ENCODE data around the gene SCUBE1.

Gene SCUBE1

DNA sequence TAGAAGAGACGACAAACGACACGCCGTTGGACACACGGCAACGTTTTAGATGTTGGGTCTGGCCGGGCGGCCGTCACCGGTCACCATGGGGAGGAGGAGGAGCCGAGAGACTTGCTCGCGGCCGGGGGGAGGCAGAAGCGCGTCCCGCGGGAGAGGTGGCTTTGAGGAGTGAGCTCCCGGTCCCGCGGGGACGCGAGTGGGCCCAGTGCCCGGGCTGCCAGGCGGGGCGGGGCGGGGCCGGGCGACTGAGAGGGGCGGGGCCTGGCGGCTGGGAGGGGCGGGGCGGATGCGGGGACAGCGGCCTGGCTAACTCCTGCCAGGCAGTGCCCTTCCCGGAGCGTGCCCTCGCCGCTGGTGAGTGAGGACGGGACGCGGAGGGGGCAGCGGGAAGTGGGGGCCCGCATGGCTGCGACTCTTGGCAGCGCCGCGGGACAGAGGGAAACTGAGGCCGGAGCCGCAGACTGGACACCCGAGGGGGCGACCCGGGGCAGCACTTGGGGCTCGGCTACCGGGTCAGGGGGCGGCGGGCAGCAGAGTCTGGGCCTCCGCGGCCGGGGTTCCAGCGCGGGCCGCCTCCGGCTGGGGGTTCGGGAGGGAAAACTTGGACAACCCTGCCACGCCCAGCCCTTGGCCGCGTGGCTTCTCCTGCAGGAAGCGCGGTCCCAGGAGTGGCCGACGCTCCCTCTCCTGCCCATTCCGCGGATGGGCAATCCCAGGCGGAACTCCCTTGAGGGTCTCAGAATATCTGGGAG lies 191.7 kb downstream of the SCUBE1 start, which contains the start of gene TSPO:
Gene TSPO, plus strand, starts transcription at position 309 of the 752 bp plus-strand sequence. CDS start 7,680 bp downstream, outside the sequence.
- DNase-seq: no peak

GRCh38 chr22:43150731-43151206 lies 192.4 kb downstream of the SCUBE1 start:
- DNase-seq: no peak

DNA sequence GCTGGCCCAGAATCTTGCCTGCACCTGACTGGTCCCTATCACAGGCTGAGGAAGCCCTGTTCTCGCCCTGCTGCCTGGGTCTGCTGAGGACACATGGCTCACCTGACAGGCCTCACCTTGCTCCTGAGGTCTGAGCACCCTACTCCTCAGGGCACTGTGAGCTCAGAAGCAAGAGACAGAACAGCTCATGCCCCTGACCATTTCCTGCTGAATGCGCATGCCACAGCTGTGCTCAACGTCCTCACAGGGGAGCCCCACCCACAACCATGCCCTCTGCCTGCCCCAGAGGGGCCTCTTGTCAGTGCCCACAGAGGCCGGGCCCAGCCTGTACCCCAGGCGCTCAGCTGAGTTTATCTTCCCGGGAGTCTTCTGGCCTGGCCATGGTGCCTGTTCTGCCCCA lies 194.6 kb downstream of the SCUBE1 start:
- no peak for DNase-seq

DNA sequence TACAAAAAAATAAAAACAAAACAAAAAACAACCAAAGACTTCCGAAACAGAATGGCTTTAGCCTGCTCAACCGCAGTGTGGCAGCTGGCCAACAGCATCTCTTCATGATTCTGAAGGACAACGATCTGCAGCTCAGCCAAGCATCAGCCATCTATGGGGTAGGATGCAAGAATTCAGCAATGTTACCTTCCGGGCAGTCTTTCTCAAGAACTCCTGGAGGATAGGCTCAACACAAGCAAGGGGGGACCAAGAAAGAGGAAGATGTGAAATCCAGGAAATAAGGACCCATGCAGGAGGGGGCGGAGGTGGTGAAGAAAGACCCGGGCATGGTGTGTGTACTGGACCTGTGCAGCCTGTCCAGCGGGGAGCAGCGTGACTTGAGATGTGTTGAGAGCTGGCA lies 195.4 kb downstream of the SCUBE1 start:
- no peak for DNase-seq
